Nephron progenitor cell (in vitro differentiated cells): Measurements from ENCODE around the gene CAT.

Experiments
- DNase-seq: peaks from one replicate; pipeline ENCODE4 v3.0.0; 2021
- H3K27ac Mint-ChIP-seq: 2 replicates; pipeline ENCODE4 v1.8.0; 2021; ENCODE audit warnings: mild to moderate bottlenecking, moderate library complexity, mixed read lengths
- H3K27me3 Mint-ChIP-seq: 2 replicates; pipeline ENCODE4 v1.8.0; 2021; ENCODE audit warnings: mild to moderate bottlenecking, low read depth, mixed read lengths; ENCODE audit not compliant: poor library complexity
- H3K36me3 Mint-ChIP-seq: 2 replicates; pipeline ENCODE4 v1.8.0; 2021; ENCODE audit warnings: low read depth, mixed read lengths
- H3K4me1 Mint-ChIP-seq: 2 replicates; pipeline ENCODE4 v1.8.0; 2021; ENCODE audit warnings: mixed read lengths
- H3K4me3 Mint-ChIP-seq: 2 replicates; pipeline ENCODE4 v1.8.0; 2021; ENCODE audit warnings: mild to moderate bottlenecking, moderate library complexity, mixed read lengths
- H3K9me3 Mint-ChIP-seq: 2 replicates; pipeline ENCODE4 v1.8.0; 2021; ENCODE audit warnings: mild to moderate bottlenecking, moderate library complexity, mixed read lengths
- CTCF ChIP-seq: fragments of 200-600 bp; sonication (generic); IDR thresholded peaks from 2 replicates; pipeline ENCODE4 v1.5.0; 2021; ENCODE audit warnings: antibody characterized with exemption

The CAT gene

GRCh38 chr11:34493926-34494595, 55.3 kb downstream of the CAT start:
- TF ChIP-seq CTCF = no peak
- H3K4me3 Mint-ChIP-seq = no peak overlapping the region
- no peaks in the 10 kb centered on the region for H3K9me3 Mint-ChIP-seq
- peaks cover 4% of the 10 kb centered on the region for H3K4me1 Mint-ChIP-seq
- H3K27ac Mint-ChIP-seq = no peak overlapping the region
- H3K36me3 Mint-ChIP-seq = no peaks in the 10 kb centered on the region
- peaks cover 13% of the 10 kb centered on the region for H3K27me3 Mint-ChIP-seq
- no peak for DNase-seq

DNA sequence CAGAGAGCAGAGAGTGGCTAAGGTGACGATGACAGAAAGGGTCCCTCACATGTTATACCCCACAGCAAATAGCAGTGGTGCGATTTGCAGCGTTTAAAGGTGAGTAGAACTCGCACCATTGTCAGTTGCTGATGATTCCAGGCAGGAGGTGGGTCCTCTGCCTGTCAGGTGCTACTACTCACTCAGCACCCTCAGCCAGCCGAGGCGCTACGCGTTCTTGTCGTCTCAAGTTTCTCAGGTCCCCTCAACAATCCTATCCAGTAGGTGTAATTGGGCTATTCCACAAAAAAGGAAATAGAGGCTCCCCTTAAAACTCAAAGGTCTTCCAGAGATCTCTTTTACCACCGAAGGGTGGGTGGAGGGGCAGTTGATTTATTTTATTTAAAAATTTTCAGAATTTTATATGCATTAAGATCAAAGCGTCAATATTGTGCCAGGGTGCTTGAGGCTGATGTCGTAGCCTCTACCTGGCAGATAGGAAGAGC, 56.5 kb downstream of the CAT start:
- no peak overlapping the region for H3K4me3 Mint-ChIP-seq
- H3K27me3 Mint-ChIP-seq = peaks cover 13% of the 10 kb centered on the region
- H3K4me1 Mint-ChIP-seq = peaks cover 9% of the 10 kb centered on the region
- H3K36me3 Mint-ChIP-seq = no peaks in the 10 kb centered on the region
- TF ChIP-seq CTCF = no peak
- DNase-seq = no peak
- H3K9me3 Mint-ChIP-seq = no peaks in the 10 kb centered on the region
- no peak overlapping the region for H3K27ac Mint-ChIP-seq

DNA sequence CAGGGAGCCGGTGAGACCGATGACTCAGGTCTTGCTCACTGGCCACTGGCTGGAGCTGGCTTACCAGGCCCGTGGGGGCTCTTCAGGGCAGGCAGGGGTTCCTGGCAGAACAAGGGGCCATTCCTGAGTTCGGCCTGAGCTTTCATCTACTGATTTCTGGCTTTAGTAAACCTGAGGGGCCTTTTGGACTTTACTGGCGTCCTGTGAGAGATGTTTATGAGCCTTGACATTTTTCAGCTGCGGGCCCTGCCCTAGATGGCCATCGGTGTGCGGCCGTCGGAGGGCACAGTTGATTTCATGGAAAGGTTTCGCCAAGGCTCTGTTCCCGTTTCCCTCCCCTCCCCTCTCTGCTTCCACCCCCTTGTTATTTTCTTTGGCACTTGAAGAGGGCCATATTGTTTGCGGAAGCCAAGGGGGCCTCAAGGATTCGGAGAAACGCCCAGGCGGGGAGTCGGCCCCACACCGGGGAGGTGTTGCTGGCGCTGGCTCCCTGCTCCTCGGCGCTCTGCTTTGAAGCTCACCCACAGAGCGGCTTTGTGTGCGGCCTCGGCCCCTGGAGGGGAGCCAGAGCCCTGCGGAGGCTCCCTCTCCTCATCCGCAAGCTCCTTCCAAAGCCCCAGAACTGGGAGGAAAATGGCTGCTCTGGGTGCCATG, 57.1 kb downstream of the CAT start:
- peaks cover 10% of the 10 kb centered on the region for H3K4me1 Mint-ChIP-seq
- H3K27ac Mint-ChIP-seq = no peak overlapping the region
- no peak overlapping the region for H3K4me3 Mint-ChIP-seq
- H3K9me3 Mint-ChIP-seq = no peaks in the 10 kb centered on the region
- no peaks in the 10 kb centered on the region for H3K36me3 Mint-ChIP-seq
- peaks cover 12% of the 10 kb centered on the region for H3K27me3 Mint-ChIP-seq
- TF ChIP-seq CTCF = no peak
- no peak for DNase-seq

DNA sequence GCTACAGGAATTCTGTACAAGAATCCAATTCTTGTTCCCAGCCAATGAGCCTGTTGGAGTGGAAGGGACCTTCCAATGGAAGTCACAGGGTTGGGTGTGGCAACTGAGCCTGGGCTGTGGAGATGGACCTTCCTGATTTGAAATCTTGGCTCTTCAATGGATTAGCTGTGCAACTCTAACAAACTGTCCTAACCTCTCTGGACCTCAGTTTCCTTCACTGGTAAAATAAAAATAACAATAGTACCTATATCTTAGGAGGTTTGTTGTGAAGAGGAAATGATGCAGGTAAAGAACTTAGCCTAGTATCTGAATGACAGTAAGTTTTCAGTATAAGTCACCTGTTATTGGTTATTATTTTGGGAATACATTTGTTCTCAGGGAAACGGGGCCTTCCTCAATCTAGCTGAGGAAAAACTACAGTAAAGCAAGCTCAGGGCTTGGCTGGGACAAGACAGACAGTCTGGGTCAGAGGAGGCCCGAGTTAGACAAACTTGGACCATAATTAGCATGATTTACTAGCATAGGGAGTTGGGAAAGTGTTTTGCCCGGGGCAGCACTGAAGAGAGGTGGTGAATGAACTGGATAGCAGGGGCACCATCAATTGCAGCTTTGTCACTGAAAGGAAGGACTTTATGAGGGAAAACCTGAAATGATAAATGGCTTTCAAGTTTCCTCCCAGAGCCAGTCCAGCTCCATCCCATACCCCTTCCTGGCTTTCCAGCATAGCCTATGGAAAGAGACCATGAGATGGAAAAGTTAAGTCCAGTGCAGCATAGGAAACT, 61.2 kb downstream of the CAT start:
- Mint-ChIP-seq H3K4me3 (no peak overlapping the region), H3K27me3 (peaks cover 9% of the 10 kb centered on the region), H3K36me3 (no peaks in the 10 kb centered on the region), H3K4me1 (peaks cover 15% of the 10 kb centered on the region), H3K27ac (no peak overlapping the region), H3K9me3 (no peaks in the 10 kb centered on the region)
- DNase-seq = no peak
- no peak for TF ChIP-seq CTCF

DNA sequence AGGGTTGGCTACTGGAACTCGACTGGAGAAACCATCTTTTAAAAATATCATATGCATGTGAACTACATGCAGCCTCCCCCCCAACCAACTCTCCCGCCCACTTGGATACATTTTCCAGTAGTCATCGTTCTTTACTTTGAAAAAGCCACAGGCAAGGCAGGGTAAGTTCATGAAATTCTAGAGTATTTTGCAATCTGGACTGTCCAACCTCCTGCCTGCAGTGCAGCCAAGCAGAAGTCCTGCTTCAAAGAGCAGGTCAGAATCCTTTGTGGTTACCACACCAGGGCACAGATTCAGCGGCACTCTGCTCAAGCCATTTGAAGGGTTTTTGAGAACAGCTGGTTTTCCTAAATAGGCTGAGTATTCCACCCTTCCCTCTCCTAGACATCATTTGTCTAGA, 62.8 kb downstream of the CAT start:
- DNase-seq = no peak
- peaks cover 10% of the 10 kb centered on the region for H3K27me3 Mint-ChIP-seq
- peaks cover 13% of the 10 kb centered on the region for H3K4me1 Mint-ChIP-seq
- no peak overlapping the region for H3K27ac Mint-ChIP-seq
- no peaks in the 10 kb centered on the region for H3K9me3 Mint-ChIP-seq
- H3K4me3 Mint-ChIP-seq = no peak overlapping the region
- no peaks in the 10 kb centered on the region for H3K36me3 Mint-ChIP-seq
- no peak for TF ChIP-seq CTCF
